ENCODE measurements around the gene TTC7B. TPM values are rescaled to one million over a fixed set of nuclear protein-coding genes. Genes with fewer than 3 reads are reported as not detected.

The TTC7B gene
- total RNA-seq, 4 donors from 2014 or later = 35.0 to 78.7 (median 36.8) TPM

DNA sequence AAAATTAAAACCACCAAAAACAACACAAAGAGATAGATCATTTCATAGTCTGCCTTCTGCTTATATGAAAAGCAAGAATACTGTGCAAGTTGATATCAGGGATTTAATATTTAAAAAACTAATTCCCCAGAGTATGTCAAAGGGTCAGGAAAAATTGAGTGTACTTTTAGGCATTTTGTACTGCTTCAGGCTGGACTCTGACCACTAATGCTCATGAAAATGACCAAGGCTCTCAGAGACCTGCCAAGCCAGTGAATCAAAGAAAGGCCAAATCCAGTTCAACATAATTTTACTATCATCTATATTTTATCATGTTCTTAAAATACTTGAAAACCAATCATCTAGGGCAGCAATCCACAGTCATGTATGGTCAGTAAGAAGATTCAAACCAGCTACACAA is 66.0 kb downstream of the TTC7B start:
- Histone ChIP-seq H3K9me3 (no peaks in the 10 kb centered on the region), H3K36me3 (no peaks in the 10 kb centered on the region), H3K4me3 (no peak overlapping the region), H3K4me1 (peaks cover 16 to 21% of the 10 kb centered on the region in 2 donors), H3K27ac (peak overlapping the region; percentile 62 to 95 (median 78)), H3K27me3 (no peaks in the 10 kb centered on the region)
- ATAC-seq (no peak), DNase-seq (no peak)
- intact Hi-C loops (cut with DNase I; ENCODE audit: low total_unique reads) (loop anchor here (1.0 to 10.0 kb wide), 2 partner anchors 11 to 415 kb away; no protein-coding TSS in a partner anchor), in situ Hi-C loops (cut with MboI; ENCODE audit: low sequenced_read_pairs in 4 of 4) (loop anchor here (10.0 to 25.0 kb wide), 7 partner anchors 55 to 788 kb away; partner anchors contain the start of genes EFCAB11 (in 3 of the 4), TDP1 (in 3 of the 4) and CALM1 (in 1 of the 4))
- TF ChIP-seq, protein P1, sequence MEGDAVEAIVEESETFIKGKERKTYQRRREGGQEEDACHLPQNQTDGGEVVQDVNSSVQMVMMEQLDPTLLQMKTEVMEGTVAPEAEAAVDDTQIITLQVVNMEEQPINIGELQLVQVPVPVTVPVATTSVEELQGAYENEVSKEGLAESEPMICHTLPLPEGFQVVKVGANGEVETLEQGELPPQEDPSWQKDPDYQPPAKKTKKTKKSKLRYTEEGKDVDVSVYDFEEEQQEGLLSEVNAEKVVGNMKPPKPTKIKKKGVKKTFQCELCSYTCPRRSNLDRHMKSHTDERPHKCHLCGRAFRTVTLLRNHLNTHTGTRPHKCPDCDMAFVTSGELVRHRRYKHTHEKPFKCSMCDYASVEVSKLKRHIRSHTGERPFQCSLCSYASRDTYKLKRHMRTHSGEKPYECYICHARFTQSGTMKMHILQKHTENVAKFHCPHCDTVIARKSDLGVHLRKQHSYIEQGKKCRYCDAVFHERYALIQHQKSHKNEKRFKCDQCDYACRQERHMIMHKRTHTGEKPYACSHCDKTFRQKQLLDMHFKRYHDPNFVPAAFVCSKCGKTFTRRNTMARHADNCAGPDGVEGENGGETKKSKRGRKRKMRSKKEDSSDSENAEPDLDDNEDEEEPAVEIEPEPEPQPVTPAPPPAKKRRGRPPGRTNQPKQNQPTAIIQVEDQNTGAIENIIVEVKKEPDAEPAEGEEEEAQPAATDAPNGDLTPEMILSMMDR (IDR thresholded peaks at IDR 0.05 in 4 of 5, conservative IDR thresholded peaks at IDR 0.05 in 1 of 5) = no peak
- TF ChIP-seq POLR2A (IDR thresholded peaks at IDR 0.05) = no peak

DNA sequence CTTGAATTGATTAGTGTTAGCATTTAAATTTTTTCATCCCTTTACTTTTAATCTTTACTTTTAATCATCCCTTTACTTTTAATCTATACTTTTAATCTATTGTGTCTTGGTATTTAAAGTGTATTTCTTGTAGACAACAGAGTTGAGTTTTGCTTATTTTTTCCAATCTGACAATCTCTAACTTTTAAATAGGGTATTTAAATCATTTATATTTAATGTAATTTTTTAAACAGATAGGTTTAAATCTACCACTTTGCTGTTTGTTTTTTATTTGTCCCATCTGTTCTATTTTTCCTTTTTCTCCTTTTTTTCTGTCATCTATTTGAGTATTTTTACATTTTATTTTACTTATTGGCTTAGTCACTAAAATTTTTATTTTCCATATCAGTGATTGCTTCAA is 68.3 kb downstream of the TTC7B start:
- H3K27ac ChIP-seq = no peak overlapping the region
- no peaks in the 10 kb centered on the region for H3K36me3 ChIP-seq
- H3K27me3 ChIP-seq = no peaks in the 10 kb centered on the region
- peaks cover 28 to 30% of the 10 kb centered on the region in 2 donors for H3K4me1 ChIP-seq
- H3K4me3 ChIP-seq = no peak overlapping the region
- DNase-seq (no peak), ATAC-seq (no peak)
- in situ Hi-C loops (cut with MboI; ENCODE audit: low sequenced_read_pairs in 4 of 4) (no loop called here), intact Hi-C loops (cut with DNase I; ENCODE audit: low total_unique reads) (no loop called here)
- no peaks in the 10 kb centered on the region for H3K9me3 ChIP-seq
- TF ChIP-seq, protein P1 (IDR thresholded peaks at IDR 0.05 in 4 of 5, conservative IDR thresholded peaks at IDR 0.05 in 1 of 5) = no peak
- no peak for TF ChIP-seq POLR2A (IDR thresholded peaks at IDR 0.05)

DNA sequence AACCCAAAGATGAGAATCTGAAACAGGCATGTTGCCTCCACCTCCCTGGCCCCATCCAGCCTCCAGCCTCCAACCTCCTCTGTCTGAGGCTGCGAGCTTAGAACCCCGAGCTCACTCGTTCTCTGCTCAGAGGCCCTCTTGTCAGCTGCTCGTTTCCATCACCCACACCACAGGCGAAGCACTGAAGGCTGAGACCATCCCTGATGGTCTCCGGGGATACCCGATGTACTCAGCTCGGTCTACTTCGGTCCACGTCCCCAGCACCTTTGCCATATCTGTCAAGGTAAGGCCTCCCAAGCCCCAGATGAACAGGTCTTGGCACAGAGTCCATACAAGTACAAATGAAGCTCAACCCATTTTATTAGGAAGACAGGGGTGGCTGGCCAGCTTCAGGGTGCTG is 72.4 kb downstream of the TTC7B start:
- H3K4me3 ChIP-seq = no peak overlapping the region
- TF ChIP-seq, protein P1 (IDR thresholded peaks at IDR 0.05 in 4 of 5, conservative IDR thresholded peaks at IDR 0.05 in 1 of 5) = no peak
- TF ChIP-seq POLR2A (IDR thresholded peaks at IDR 0.05) = no peak
- H3K27ac ChIP-seq = peak overlapping the region; percentile 45 to 97 (median 91)

DNA sequence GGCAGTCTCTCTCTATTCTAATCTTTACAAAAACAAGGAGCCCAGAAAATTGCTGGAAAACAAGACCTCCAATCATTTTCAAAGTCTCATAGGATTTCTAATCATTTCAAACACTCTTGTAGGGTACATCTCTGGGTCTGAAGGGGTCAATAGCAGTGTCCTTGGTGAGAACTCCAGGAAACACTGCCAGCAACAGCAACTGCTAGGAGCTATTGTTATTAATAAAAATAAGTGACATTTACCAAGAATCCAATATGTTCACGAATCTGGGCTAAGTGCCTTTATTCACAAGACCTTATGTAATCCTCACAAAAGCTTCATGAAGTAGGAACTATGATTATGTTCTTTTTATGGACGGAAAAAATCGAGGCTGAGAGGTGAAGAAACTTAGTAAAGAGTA is 72.8 kb downstream of the TTC7B start:
- H3K27ac ChIP-seq = peak overlapping the region; percentile 45 to 97 (median 91)
- TF ChIP-seq POLR2A (IDR thresholded peaks at IDR 0.05) = no peak
- intact Hi-C loops (cut with DNase I; ENCODE audit: low total_unique reads) (no loop called here), in situ Hi-C loops (cut with MboI; ENCODE audit: low sequenced_read_pairs in 4 of 4) (no loop called here)
- no peaks in the 10 kb centered on the region for H3K36me3 ChIP-seq
- H3K9me3 ChIP-seq = no peaks in the 10 kb centered on the region
- no peak overlapping the region for H3K4me3 ChIP-seq
- H3K27me3 ChIP-seq = no peaks in the 10 kb centered on the region
- ATAC-seq (no peak), DNase-seq (no peak)
- H3K4me1 ChIP-seq = peaks cover 39 to 49% of the 10 kb centered on the region in 2 donors

More for the DNA sequence above, 72.4 kb downstream of the TTC7B start:
- H3K4me1 ChIP-seq = peaks cover 35 to 45% of the 10 kb centered on the region in 2 donors
- intact Hi-C loops (cut with DNase I; ENCODE audit: low total_unique reads) (no loop called here), in situ Hi-C loops (cut with MboI; ENCODE audit: low sequenced_read_pairs in 4 of 4) (no loop called here)
- H3K9me3 ChIP-seq = no peaks in the 10 kb centered on the region
- no peaks in the 10 kb centered on the region for H3K27me3 ChIP-seq
- ATAC-seq (no peak), DNase-seq (no peak)
- H3K36me3 ChIP-seq = no peaks in the 10 kb centered on the region

DNA sequence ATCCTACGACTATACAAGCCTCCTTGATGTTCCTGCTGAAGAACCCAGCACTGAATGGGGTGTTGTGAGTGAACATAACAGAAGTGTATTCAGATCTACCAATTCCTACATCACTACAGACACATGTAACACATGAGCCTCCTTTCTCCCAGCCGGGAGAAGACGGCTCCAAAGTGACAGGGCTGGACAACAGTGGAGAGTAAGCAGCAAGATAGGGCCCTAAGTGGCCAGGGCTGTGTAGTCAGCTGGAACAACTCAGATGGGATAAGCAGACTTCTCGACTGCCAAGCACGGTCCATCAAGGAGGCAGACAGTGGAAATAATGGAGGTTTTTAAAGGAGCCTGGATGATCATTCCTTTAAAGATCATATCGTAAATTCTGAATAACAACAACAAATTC is 73.5 kb downstream of the TTC7B start:
- Histone ChIP-seq H3K9me3 (no peaks in the 10 kb centered on the region), H3K27ac (peak overlapping the region; percentile 45 to 97 (median 91)), H3K4me3 (no peak overlapping the region), H3K4me1 (peaks cover 43 to 52% of the 10 kb centered on the region in 2 donors), H3K36me3 (no peaks in the 10 kb centered on the region), H3K27me3 (no peaks in the 10 kb centered on the region)
- TF ChIP-seq, protein P1 (IDR thresholded peaks at IDR 0.05 in 4 of 5, conservative IDR thresholded peaks at IDR 0.05 in 1 of 5) = no peak
- TF ChIP-seq POLR2A (IDR thresholded peaks at IDR 0.05) = no peak
- ATAC-seq (no peak), DNase-seq (no peak)
- intact Hi-C loops (cut with DNase I; ENCODE audit: low total_unique reads) (no loop called here), in situ Hi-C loops (cut with MboI; ENCODE audit: low sequenced_read_pairs in 4 of 4) (no loop called here)

All from gastrocnemius medialis (tissue), 4 donors.